VCaP (cell line): ENCODE results near the gene LCP2.

Experiments used
- H3K27ac ChIP-seq: fragments of 450-650 bp; 2 replicates; pipeline ENCODE4 v1.5.1; 2017
- TF ChIP-seq, protein P1 (sequence below): fragments of 450-650 bp; conservative IDR thresholded peaks from 2 replicates; pipeline ENCODE4 v1.5.1; 2017; ENCODE audit warnings: mild to moderate bottlenecking, moderate library complexity

The LCP2 gene

GRCh38 chr5:170294556-170294955 lies 3.0 kb downstream of the LCP2 start:
- H3K27ac ChIP-seq: no peak overlapping the region
- TF ChIP-seq, protein P1, sequence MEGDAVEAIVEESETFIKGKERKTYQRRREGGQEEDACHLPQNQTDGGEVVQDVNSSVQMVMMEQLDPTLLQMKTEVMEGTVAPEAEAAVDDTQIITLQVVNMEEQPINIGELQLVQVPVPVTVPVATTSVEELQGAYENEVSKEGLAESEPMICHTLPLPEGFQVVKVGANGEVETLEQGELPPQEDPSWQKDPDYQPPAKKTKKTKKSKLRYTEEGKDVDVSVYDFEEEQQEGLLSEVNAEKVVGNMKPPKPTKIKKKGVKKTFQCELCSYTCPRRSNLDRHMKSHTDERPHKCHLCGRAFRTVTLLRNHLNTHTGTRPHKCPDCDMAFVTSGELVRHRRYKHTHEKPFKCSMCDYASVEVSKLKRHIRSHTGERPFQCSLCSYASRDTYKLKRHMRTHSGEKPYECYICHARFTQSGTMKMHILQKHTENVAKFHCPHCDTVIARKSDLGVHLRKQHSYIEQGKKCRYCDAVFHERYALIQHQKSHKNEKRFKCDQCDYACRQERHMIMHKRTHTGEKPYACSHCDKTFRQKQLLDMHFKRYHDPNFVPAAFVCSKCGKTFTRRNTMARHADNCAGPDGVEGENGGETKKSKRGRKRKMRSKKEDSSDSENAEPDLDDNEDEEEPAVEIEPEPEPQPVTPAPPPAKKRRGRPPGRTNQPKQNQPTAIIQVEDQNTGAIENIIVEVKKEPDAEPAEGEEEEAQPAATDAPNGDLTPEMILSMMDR: no peak

DNA sequence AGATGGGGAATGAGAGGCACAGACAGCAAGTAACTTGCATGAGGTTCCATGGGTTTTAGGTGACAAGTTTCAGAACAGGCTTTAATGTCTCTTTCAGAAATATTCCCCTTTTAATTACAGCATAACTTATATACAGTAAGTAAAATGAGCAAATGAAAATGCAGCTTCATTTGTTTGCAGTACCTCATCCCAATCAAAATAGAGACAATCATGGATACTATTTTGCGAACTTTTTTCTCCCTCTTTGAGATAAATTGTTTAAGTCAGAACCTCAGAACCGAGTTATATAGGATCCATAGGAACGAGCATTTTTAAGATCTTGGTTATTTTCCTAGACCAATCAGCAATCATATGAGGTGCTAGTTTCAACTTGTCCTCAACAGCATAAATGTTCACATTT lies 3.5 kb downstream of the LCP2 start:
- TF ChIP-seq, protein P1: no peak
- no peak overlapping the region for H3K27ac ChIP-seq

GRCh38 chr5:170293273-170293672 lies 4.3 kb downstream of the LCP2 start:
- no peak overlapping the region for H3K27ac ChIP-seq
- TF ChIP-seq, protein P1: no peak

DNA sequence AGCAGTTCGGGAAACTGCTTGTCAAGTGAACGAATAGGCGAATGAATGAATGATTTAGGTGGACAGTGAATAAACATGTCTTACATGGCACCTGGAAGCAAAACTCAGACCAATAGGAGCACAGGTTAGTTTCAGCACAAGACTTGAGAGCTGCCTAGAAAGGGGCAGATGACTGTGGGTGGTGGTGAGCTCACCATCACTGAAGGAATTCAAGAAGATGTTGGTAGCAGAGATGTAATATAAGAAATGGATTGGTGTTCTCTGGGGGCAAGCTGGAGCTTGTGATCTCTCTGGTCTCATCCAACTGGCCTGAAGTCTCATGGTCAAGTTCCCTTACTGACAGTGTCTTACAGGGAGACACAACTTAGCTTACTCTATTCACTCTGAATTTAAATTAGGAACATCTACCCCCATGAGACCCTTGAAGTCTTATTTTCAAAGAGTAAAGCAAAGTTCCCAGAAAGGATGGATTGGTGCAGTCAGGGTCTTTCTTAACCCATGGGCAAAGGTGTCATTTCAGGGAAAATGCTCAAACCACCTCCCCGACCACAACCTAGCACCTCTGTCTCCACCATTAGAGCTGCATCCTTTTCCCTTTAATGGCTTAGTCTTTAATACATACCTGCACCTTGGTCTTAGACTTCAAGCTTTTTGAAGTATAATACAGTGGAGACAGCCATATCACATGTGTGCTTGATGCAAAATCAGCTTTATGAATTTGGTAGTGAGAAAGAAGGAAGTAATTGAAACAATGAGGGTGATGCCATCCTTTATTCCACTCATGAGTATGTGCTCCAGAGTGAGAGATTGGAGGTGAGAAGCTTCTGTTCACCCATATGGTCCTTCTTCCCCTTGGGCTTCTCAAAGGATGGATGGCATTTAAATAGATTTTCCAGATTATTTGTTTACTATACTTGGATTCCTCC lies 5.1 kb downstream of the LCP2 start:
- no peak overlapping the region for H3K27ac ChIP-seq
- TF ChIP-seq, protein P1: no peak

DNA sequence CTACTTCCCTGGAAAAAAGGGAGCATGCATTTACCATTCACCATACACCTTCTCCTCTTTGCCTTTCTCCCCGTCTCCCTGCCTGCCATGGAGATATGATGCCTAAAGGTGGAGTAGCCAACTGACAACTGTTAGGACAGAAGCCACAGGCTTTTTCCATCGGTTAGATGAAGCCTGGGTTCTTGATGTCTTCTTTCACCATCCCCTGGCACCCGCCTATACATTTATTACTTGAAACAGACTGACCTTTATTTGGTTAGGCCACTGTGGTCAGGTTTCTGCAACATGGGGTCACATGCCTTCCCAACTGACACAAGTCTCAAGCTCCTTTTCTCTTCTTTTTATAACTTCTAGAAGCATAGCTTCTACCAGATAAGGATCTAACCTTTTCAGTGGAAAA lies 7.1 kb downstream of the LCP2 start:
- H3K27ac ChIP-seq: no peak overlapping the region
- TF ChIP-seq, protein P1: no peak

DNA sequence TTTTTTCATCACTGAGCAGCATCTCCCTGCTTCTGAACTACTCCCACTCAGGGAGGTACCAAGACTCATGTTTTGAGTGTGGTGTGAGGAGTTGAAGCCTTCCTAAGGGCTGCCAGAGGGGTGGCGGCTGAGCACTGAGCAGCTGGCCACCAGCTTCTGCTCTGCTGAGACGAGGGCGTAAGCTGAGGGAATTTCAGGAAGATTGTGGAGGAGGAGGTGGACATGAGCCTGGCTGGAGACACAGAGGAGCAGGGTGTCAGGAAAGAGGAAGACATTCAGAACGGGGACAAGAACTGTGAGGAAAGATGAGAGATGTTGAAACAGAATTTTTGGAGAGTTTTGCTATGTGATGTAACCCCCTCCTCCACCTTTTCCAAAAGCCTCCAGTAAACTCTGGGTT lies 7.8 kb downstream of the LCP2 start:
- TF ChIP-seq, protein P1: no peak
- H3K27ac ChIP-seq: no peak overlapping the region

- TF ChIP-seq, protein P1: no peak
- no peak overlapping the region for H3K27ac ChIP-seq
Measured at GRCh38 chr5:170289121-170289520, 8.5 kb downstream of the LCP2 start.
